Astrocyte (in vitro differentiated cells and primary cell): ENCODE results near the gene WNT3A.

Experiments
- CTCF ChIP-seq: IDR thresholded peaks from 2 replicates; pipeline ENCODE4 v1.5.1; 2011; ENCODE audit warnings: low read depth, mild to moderate bottlenecking, inconsistent platforms, low read length, moderate library complexity; ENCODE audit not compliant: insufficient read depth
- EZH2 ChIP-seq: IDR thresholded peaks from 2 replicates; pipeline ENCODE4 v1.6.1; 2012; ENCODE audit warnings: mild to moderate bottlenecking, low read length, inconsistent platforms; ENCODE audit not compliant: insufficient read depth

DNA sequence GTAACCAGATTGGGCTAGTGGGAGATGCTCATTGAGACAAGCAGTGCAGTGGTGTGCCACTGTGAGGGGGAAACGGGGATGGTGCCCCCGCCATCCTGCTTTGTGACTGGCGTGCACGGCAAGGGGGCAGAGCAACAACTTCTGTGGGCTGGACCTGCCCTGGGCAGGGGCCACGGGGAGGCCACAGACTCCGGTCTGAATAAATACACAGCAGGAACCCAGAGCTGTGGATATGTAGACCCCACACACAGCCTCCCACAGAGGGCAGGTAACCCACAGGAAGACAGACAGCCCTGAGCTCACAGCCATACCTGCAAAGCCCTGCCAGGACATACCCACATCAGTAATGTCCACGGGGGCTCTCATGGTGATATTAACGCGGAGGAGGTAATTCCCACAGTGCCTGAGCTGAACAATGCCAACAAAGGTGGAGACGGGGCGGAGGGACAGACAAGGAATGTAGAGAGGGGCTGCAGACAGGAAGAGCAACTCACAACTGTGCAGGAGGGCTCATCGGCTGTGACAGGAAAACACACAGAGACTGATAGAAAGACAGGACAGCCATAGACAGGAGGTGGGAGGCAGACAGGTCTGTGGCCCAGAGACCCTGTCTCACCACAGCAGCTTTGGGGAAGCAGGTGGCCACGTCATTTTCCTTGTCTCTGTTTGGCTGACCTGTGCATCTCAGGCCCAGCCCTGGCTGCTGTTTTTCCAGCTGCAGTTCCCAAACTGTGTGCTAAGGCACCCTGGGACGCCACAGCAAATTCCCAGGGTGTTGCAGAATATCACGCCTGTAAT, 4.9 kb upstream of the WNT3A start:
- no peak for TF ChIP-seq CTCF
- no peak for TF ChIP-seq EZH2
